Fibroblast of skin of right biceps (primary cell): ENCODE results near the gene FAAH.

Experiments
- DNase-seq: peaks from one replicate; pipeline ENCODE4 v3.0.0-alpha.2; 2013

Gene FAAH

DNA sequence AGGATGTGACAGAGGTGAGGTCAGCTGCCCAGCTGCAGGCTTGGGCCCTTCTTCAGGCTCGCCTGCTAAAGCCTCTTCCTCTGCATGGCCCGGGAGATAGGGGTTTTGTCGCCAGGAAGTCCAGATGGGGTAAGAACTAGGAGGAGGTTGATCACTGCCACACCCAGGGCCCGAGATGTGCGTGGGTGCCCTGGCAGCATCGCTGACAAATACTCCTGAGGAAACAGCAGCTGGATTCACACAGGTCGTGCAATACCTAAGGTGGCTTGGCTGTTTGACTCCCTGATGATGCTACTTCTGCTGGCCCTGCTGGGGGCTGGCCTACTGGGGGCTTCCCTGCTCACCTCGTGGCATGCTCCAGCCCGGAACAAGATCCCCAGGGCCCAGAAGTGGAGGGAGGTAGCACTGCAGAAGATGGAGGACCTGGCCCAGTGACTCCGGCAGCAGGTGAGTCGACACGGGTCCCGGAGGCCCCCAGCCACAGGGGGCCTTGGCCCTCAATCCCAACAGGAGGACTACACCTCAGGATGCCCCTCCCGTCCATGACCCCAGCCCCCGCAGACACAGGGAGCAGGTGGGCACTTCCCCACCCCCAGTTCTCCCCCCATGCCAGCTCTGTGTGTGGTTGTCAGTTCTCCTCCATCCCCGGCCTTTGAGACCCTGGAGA, 29.6 kb downstream of the FAAH start:
- DNase-seq: no peak

DNA sequence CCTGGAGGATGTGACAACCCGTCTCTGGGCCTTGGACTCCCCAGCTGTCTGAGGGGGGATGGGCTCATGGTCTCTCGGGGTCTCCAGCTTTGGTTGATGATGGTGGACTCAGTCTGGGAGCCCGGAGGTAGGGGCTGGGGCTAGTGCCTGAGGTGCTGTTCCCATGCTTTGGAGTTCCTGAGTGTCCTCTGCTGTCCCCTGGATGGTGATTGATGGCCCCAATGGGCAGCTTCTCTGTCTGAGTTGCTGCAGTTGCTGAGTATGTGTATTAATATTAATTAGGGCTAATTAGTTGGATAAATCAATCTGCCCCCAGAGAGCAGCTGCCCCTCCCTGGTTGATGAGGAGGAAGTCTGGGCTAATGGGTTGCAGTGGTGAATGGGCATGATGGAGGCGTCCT, 30.6 kb downstream of the FAAH start:
- DNase-seq: no peak

DNA sequence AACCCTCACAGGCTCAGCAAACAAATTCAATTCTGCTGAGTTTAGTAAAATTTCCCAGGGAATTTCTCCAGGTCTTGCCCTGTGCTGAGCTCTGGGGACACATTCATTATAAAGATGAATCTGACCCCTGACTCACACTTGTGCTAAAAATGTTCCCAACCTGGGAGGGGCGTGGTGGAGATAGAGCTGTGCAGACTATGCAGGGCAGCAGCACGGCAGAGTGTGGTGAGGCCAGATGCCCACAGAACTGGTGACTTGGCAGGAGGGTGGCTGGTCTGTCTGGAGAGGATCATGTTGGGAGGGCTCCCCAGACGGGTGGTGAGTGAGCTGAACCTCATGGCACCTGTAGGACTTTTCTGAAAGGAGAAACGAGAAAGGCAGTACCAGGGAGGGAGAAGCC, 31.6 kb downstream of the FAAH start:
- no peak for DNase-seq

DNA sequence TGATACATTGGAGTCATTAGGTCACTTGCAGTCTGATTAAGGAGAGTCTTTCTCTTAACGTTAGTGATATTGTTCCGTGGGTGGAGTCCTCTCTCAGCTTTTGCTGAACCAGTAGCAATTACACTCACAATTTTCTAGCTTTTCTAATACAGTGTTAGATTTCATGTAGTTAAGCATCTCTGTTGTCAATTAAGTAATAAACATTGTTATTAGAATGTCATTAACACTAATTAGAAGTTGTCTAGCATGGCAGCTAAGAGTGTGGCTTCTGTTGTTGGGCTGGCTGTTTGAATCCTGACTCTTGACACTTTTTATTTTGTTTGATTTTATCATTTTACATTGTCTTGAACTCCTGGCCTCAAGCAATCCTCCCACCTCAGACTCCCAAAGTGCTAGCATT, 33.4 kb downstream of the FAAH start:
- DNase-seq: no peak

DNA sequence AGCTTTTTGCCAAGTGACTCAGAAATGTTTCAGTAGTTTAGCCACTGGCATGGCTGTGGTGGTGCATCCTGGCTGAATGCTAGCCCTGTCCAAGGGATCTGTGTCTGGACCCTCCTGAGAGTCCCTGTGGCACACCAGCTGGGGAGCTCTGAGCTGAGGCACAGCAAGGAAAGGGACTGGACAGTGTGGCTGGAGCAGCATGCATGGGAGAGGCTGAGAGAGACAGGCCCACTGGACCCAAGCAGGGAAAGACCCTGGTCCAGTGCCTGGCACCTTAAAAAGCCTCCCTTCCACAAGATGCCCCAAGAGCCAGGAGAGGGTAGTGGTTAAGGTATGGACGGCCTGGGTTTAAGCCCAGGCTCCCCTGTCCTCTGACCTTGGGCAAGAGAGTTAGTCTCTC, 35.3 kb downstream of the FAAH start:
- no peak for DNase-seq

DNA sequence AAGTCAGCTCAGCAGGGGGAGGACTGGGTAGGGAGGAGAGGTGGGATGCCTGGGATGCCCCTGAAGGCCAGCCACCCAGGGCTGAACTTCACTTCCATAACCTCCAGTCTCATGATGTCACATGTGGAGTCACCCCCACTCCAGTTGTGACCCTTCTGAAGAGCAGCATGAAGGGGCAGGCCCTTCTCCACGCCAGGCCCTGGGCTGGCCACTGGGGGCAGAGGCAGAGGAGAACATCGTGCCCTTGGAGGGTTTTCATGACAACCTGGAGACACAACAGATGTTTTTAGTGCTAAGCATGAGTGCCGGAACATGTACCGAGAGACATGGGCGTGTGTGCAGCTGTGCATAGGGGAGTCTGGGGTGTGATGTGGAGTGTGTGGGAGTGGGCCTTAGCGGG, 37.6 kb downstream of the FAAH start:
- no peak for DNase-seq

DNA sequence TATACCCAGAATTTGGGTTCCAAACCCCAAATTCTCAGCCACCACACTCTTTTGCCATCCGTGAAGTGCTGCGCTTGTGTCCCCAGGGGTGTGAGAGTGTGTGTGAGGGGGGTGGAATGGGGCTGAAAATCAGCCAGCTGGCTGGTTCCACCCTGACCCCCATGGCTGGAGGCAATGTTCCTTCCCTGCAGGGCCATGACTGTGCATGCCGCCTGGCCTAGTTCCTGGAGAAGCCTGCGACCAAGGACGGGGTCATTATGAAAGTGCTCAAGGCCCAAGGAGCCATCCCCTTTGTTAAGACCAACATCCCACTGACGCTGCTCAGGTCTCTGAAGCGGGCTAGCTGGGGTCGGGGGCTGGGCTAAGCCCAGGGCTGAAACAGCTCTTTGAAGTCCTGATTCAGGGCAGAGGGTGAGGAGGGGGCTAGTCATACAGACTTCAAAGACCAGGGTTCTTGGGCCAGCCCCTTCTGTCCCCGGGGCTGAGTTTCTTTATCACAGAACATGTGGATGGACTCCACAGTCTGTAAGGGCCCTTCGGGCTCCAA, 38.7 kb downstream of the FAAH start:
- no peak for DNase-seq

DNA sequence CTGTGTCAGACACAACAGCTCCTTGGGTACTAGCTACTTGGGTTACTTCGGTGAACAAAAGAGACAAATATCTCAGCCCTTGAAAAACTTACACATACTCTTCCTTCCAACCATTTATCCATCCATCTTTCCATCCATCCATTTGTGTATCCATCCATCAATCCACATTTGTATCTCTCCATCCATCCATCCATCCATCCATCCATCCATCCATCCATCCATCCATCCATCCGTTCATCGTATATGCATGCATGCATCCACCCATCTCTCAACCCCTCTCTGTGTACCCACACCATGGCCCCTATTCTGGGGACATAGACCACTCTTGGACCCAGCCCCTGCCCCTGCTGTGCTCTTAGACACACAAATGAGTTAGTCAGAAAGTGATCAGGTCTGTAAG, 40.2 kb downstream of the FAAH start:
- no peak for DNase-seq

DNA sequence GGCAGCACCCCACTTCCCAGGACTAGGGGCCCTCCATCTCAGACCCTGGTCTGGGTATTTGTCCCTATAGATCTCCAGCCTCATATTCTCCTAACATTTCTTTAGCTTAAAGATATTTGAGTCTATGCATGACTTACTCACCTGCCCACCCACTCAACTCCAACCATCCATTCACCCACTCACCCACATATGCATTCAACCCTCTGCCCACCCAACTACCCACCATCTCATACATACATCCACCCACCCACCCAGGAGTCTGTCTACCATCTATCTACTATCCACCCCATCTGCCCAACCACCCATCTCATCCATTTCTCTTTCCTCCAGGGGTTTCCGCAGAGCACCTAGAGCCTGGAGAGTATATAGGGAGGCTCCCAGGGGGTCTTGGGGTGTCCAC, 42.7 kb downstream of the FAAH start:
- DNase-seq: no peak

DNA sequence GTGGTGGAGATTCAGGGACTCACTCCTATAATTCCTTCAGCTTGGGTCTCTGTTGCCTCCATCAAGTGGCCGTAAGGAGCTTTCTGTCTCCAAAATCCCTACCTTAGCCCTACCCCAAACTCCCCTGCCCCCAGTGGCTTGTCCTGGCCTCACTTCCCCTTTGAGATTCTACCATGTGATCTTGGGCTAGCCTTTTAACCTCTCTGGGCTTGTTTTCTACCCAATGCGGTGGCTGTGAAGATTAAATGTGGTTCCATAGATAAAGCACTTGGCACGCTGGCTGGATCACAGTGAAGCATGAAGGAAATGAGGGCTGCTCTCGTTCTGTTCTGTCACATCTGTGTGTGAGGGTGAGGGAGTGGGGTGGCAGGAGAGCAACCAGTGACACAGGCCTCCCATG, 43.6 kb downstream of the FAAH start:
- DNase-seq: no peak

DNA sequence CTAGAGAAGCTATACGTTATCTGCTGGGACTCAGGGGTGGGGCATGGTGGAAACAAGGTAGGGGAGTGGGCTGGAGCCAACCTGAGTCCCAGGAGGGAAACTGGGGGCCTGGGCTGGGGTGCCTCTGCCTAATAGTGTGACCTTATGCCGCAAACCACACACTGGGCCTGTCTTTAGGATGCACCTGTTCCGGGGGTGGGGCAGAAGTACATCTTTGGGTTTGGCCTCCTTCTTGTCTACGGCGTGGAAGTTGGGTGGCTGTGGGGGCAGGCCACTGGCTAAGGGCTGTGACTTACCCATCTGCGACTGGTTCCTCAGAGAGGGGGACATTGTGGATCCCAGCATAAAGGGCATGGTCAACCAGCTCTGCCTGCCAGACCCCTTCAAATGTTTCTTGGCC, 44.2 kb downstream of the FAAH start:
- no peak for DNase-seq

DNA sequence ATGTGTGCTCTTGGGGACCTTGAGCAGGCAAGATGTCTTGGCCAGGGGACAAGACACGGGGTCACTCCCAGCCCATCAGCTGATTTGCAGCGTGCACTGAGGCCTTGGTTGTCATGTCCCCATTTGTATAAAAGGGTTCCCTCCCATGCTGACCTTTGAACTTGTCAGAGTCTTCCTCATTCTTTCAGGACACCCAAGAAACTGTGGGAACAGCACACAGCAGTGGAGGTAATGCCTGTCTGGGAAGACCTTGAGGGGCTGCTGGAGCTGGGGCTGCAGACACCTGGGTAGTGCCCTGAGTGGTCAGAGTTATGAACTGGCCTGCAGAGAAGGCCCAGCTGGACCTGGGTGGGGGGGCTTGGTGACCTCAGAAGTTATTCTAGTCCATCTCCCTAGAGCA, 46.4 kb downstream of the FAAH start:
- DNase-seq: no peak

DNA sequence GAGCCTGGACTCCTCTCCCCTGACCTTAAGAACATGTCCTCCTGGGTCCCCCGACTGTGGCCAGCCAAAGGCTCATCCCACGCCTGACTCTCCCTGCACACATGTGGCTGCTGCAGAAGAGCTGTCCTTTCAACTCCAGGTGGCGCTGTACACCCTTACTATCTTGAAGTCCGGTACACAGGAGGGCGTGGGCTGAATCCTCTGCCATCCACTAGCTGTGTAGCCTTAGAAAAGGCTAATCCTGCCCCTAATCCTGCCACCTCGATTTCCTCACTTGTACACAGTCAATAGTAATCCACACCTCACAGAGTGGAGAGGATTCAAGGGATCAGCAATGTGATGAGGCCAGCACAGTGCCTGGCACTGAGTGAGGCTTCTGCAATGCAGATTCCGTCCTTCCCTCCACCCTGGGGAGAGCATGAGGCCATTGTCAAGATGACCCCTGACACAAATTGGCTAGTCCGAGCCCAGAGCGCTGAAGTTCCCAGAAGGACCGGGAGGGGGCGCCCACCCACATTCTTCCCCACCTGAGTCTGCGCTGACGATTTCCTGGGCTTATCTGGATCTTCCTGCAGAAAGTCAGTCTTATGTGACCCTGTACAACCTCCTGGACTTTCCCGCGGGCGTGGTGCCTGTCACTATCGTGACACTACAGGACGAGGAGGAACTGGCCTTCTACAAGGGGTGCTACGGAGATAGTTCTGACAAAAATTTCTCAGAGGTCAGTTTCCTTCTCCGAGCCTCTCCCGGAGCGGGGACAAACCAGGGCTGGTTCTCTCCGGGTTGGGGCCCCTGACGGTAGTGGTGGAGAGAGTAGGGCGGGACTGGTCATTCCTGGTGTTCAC, 48.4 kb downstream of the FAAH start:
- peak; percentile 74 for DNase-seq

DNA sequence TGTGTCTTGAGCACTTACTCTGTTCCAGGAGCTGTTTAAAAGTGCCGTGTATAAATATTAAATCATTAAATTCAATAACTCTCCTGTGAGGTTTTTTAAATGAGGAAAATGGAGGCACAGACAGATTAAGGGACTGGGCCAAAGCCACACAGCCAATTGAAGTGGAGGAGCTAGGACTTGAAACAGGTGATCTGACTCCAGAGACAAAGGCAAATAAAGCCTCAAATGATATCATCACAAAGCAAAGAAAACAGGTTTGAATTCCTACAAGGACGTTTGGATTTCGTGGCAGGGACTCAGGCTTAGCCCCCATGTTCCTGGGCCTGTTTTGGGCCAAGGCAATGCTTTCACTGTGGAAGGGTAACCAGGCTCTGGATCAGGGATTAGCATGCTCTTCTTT, 50.3 kb downstream of the FAAH start:
- no peak for DNase-seq

DNA sequence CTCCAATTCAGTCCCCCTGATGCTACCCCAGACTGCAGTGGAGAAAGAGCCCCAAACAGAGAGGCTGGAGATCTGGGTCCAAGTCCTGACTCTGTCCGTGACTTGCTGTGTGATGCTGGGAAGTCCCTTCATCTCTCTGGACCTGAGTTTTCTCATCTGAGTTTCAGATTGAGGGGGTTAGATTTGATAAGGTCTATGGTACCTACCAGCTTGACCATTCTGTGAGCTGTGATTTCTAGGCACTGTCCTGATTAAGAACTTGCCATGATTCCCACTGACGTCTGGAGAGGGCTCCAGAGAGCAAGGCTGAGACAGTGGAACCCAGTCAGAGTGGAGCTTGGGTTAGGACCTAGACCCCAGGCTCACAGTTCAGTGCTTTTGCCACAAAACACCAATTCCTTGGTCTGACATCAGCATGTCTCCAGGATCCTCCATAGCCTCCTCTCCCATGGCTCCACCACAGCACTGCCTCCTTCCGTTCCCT, 51.7 kb downstream of the FAAH start:
- DNase-seq: no peak

DNA sequence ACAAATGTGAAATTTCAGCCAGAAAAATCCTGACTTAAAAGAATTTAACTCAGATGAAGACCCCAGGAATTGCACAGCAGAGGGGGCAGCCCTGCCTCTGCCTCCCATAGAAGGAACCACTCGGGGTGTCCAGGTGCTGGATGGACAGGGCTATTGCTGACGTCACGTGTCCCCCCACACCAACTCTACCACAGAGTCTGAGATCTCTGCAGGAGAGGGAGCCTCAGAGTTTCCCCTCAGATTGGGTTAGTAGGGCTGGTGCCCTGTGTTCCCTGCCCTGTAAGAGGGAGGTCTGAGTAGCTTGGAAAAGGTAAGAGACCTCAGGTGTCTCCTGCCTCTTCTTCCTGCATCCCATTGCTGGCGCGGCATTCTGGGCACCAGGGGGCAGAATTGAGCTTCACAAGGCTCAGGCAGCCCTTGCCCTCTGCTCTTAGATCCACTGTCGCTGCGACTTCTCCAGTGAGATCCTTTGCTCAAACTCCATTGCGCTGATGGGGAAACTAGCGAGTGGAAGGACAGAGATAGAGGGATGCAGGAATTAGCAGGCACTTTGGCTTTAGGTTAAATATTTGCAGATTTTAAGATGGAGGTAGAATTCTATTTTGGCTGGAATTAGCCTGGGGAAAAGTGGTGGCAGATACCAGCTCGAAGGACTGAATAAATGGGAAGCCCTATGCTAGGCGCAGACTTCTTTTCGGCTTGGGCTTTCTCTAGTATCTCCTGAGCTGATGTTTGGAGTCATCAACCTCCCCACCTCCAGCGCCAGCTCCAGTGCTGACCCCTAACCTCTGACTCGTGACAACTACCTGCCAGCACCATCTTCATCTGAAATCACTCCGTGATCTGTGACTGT, 52.8 kb downstream of the FAAH start:
- DNase-seq: peak; percentile 57

DNA sequence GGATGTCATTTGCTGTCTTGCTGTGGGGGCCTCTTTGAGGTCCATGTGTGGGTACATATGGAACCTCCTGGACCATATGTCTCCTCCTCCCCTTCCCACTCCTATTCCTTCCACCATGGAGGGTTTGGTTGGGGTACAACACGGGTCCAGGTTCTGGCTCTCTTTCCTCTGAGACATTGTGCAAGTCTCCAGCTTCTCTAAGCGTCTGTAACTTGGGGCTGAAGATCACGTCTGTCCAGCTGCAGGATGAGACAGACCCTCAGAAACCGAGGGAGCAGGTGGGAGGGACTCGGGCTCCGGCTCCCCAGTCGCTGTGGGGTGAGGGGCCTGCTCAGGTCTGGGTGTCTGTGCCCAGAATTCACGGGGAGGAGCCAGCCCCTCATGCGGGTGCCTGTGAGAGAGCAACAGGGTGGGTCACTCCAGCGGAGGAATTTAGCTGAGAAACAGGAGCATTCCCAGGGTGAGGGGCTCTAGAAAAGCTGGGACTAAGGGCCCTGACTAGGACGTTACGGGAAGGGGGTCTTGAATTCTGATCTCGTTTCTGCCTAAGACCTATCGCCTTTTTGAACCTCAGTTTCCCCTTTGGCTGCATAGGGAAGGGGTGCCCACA, 53.5 kb downstream of the FAAH start:
- DNase-seq: no peak

DNA sequence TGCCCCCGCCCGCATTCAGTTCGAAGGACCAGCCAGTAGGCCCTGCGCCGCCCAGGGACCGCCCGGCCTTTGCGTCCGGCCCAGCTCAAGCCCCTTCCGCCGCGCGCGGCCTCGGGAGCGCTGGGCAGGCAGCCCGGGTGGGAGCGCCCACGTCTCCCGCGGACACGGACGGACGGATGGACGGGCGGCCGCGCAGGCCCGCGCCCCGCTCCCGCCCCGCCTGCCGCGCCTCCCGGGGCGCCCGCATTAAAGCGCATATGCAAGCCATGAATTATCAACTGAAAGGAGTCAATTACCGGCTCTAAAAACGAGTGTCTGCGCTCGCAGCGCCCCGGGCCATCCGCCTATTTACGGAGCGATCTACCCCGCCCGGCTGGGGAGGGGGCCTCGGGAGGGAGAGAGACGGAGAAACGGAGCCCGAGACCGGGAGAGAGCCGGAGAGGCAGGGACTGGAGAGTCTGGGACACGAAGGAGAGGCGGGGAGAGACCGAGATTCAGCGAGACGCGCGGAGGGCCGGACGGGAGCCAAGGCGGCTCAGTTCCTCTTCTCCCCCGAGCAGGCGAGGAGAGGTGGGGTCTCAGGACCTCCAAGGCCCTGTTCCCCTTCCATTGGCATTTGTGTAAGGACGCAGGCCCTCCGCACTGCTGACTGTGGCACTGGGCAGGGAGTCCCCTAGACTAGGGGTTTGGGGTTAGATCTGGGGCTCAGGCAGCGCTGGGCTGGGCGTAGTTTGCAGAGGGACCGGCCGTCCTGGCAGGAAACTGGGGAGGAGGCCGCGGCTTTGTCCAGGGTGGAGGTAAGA, 54.2 kb downstream of the FAAH start:
- DNase-seq: no peak

DNA sequence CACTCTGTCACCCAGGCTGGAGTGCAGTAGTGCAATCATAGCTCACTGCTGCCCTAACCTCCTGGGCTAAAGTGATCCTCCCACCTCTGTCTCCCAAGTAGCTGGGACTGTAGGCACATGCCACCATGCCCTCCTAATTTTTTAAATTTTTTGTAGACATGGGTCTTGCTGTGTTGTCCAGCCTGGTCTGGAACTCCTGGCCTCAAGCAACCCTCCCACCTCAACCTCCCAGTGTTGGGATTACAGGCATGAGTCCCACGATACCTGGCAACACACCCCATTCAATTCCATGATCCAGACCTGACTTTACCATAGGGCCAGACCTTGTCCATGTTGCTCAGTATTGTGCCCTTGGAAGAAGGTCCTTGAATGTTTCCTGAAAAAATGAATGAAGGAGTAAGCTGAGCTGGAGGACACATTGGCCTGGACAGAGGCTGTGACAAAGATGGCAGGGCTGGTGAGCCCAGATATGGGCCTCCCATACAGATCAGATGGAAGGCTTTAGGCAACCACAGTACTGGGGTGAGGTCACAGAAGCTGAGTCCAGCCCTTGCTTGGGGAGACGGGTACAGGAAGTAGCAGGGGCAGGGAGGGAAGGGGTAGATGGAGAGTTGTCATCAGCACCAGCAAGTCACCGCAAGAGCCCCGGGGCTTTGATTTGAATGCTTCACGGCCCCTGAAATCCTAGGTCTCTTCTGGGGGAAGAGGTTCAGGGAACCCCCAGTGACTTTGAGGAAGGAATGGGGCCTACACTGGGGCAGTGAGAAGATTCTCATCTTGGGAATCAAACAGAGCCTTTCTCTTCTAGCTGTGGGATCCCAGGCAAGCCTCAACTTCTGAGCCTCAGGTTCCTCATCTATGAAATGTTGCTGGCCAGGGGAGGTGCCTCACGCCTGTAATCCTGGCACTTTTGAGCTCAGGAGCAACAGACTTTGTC, 55.4 kb downstream of the FAAH start:
- no peak for DNase-seq

DNA sequence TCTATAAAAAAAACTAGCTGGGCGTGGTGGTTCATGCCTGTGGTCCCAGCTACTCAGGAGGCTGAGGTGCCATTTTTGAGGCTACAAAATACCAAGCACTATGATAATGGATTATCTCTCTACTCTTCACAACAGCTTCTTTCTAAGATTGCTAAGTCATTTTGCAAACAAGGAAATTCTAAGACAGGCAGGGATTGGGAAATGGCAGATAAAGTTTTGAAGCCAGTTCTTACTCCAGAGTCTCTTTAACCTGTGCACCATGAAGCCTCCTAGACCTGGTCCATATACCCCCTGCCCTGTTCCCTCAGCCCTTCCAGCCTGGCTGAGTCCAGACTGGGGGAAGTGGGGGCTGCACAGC, 56.0 kb downstream of the FAAH start:
- no peak for DNase-seq
